Occipital lobe (tissue), 2 donors: Measurements from ENCODE around the gene USP53. TPM values are rescaled to one million over a fixed set of nuclear protein-coding genes. Genes with fewer than 3 reads are reported as not detected.
"Not testable (repeated sequence)": the region's sequence is repeated elsewhere in the genome, so short reads cannot be mapped to it uniquely, and the experiment has no call there.

Source experiments
- DNase-seq: peaks from one replicate; lab custom pipeline; 2025; lab: John Stamatoyannopoulos, UW
- total RNA-seq: library from RNA; depleted of rRNA; stranded (reverse); fragments of >200 nt; gene quantifications from one replicate; pipeline ENCODE4 v1.2.3, GENCODE V29; 2014

The USP53 gene
- total RNA-seq, 1 donor from 2014 or later = 16.2 TPM

- DNase-seq = no peak
Measured at GRCh38 chr4:119315036-119315435, 102.5 kb downstream of the USP53 start.

- DNase-seq = no peak
Measured at GRCh38 chr4:119317990-119318389, 105.5 kb downstream of the USP53 start.

- DNase-seq = no peak
Measured at GRCh38 chr4:119321921-119322687, 109.6 kb downstream of the USP53 start, which contains the start of gene FABP2. Gene FABP2 (minus strand): TSS chr4:119322138. CDS start chr4:119322102, 36 bp downstream.

- DNase-seq = no peak
Measured at GRCh38 chr4:119328695-119329094, 116.2 kb downstream of the USP53 start.

- DNase-seq = no peak
Measured at GRCh38 chr4:119329835-119330620, 117.5 kb downstream of the USP53 start.

- DNase-seq = not testable (repeated sequence)
Measured at GRCh38 chr4:119336332-119336979, 123.9 kb downstream of the USP53 start.

- DNase-seq = no peak
Measured at GRCh38 chr4:119337010-119337409, 124.5 kb downstream of the USP53 start.

GRCh38 chr4:119339895-119340294 lies 127.4 kb downstream of the USP53 start:
- not testable (repeated sequence) for DNase-seq

- not testable (repeated sequence) for DNase-seq
Measured at GRCh38 chr4:119343293-119343692, 130.8 kb downstream of the USP53 start.

Other genes starting within 250 kb of the USP53 start
- gene MYOZ2, start 76.9 kb upstream of the USP53 start, total RNA-seq = 0.62 TPM
- not detected for gene FABP2, start 109.4 kb downstream of the USP53 start, total RNA-seq